NCI-H524 (cell line): ENCODE measurements around the gene BEND7.

ENCODE experiments used
- DNase-seq, 2 experiments: peaks; one replicate each; lab custom pipeline; 2025; lab: John Stamatoyannopoulos, UW

The BEND7 gene

GRCh38 chr10:13520194-13520593 is 8.6 kb downstream of the BEND7 start:
- no peak for DNase-seq

- DNase-seq = peak in 1 of 2 experiments; percentile 12
Measured at GRCh38 chr10:13518076-13518692, 10.6 kb downstream of the BEND7 start.

- no peak for DNase-seq
Measured at GRCh38 chr10:13517675-13518074, 11.1 kb downstream of the BEND7 start.

DNA sequence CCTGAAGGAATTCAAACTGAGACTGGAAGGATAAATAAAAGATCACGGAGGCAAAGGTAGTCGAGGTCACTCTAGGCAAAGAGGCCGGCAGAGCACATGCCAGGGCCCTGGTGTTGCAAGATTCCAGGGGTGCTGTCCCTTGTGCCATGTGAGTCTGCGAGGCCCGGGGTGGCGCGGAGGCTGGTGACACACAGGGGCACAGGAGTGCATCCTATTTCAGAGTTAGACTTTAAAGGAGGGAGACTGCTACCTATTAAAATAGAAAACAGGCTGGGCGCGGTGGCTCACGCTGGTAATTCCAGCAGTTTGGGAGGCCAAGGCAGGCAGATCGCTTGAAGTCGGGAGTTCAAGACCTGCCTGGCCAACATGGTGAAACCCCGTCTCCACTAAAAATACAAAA is 12.6 kb downstream of the BEND7 start:
- no peak for DNase-seq

- DNase-seq = no peak
Measured at GRCh38 chr10:13515467-13515866, 13.3 kb downstream of the BEND7 start.

DNA sequence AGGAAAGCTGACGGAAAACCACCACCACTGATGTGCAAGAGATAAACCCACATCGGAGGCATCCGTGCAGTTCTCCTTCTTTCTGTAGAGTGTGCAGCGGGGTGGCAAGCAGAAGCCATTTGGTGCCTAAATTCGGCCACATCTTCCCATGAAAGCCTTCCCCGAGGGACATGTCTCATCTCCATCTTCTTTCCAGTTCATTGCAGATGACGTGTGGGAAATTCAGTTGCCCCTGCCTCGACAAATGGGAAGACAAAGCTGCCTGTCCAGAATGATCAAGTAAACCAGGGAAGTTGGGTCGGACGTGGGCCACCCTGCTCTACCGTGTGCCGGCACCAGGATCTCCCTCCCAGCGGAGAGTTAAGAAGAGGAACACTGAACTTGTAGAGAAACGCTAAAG is 14.5 kb downstream of the BEND7 start:
- DNase-seq = no peak

DNA sequence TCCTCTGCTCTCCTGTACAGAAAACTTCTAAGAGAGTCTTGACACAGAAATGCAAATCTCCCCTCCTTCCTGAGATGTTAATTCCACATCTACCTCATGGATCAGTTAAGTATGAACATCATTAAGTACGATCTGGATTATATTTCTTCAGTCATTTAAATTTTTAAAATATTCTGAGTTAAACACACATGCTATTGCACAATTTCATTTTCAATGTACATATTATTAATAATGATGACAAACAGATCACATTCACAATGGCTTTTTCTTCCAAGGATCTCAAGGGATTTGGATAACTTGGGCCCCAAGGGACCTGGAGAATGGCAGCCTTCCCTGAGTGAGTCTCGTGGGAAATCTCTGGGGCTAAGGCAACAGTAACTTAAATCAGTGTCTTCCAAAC is 16.2 kb downstream of the BEND7 start:
- no peak for DNase-seq

DNA sequence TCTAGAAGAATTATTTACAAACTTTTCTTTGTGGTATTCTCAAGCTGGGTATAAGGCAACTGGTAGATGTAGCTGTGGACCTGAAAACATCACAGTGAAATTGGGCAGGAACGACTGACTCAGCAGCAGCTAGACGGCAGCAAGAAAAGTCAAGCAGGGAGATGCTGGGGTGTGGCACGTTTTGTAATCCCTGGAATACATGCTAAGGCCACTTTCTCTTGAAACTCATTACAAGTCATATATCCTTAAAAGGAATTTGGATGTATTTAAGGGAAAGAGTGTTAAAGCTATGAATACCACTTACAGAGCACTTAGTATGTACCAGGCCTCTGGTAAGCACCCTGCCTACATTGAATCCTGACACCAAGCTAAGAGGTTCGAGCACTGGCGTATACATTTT is 17.4 kb downstream of the BEND7 start:
- DNase-seq = no peak

DNA sequence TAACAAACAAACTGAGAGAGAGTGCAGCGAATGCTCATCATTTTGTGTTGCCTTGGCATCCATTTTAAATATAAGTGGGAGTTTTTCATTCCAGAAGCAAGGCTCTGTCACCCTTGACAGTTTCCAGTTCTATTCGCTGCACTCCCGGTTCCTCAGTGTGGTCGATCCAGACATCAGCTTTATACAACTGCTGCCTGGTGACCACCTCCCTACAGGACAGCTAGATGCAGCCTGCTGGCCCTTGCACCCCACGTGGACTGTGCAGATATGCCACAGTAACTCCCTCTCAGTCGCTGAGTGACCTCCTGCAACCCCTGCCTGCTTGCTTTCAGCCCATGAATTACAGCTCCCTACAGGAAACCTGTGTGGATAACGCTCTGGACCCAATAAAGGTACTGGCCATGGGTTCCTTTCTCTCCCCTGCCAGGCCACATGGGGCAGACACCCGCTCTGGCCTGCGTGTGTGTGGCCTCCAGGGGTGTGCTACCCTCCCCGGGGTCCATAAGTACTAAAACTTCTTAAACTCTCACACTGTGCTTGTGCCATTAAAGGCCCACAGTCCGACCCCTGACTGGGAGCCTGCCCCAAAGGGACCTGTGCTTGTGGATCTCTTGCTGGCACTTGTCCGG is 23.6 kb downstream of the BEND7 start:
- no peak for DNase-seq

DNA sequence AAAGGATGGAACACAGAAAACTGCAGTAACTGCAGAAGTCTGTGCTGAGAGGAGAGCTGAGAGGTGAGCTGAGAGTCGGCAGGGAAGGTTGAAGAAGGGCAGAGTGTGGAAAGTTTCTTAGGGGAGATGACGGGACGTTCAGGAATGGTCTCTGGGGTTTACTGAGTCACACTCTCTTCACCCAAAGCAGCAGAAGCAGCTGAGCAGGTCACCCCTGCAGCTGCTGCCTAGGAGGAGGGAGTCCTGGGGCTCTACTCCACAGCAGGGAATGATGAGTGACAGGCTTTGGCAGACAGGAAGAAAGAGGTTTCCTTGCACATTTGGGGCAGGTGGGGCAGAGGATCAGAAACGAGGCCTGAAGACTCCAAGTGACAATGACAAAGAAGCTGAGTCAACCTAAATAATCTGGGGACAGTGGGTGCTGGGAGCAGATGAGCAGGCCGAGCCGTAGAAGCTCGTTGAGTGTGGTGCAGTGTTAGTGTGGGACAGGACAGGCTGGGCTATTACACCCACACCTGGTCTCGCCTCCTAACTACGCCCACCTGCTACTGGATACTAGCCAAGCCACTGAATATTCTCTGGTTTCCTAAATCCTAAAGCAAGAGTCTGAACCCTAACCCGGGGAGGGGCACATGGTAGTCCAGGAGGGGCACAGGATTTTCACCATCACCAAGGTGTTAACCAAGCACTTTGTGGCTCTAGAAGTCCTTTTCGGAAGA is 24.9 kb downstream of the BEND7 start:
- DNase-seq = peak in 1 of 2 experiments; percentile 23

- DNase-seq = no peak
Measured at GRCh38 chr10:13502380-13502779, 26.4 kb downstream of the BEND7 start.

DNA sequence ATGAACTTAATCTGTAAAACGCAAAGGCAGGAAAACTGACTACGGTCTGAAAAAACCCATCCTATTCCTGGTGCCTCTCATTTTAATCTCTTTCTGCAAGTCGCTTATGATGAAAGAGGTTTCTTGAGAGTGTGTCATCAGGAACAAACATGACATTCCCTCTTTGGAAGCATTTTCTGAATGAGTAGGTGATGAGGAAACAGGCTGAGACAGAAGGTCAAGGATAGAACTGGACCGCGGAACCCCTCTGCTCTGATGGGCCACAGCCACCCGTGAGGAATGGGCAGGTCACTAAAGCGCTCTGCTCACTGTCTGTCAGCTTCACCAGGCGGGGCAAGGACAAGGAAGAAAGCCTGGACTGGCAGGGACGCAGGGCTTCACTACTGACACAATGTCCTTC is 28.6 kb downstream of the BEND7 start:
- DNase-seq = no peak

- DNase-seq = no peak
Measured at GRCh38 chr10:13499150-13499549, 29.7 kb downstream of the BEND7 start.

GRCh38 chr10:13496931-13497330 is 31.9 kb downstream of the BEND7 start:
- DNase-seq = no peak

GRCh38 chr10:13496164-13496563 is 32.6 kb downstream of the BEND7 start:
- DNase-seq = no peak

DNA sequence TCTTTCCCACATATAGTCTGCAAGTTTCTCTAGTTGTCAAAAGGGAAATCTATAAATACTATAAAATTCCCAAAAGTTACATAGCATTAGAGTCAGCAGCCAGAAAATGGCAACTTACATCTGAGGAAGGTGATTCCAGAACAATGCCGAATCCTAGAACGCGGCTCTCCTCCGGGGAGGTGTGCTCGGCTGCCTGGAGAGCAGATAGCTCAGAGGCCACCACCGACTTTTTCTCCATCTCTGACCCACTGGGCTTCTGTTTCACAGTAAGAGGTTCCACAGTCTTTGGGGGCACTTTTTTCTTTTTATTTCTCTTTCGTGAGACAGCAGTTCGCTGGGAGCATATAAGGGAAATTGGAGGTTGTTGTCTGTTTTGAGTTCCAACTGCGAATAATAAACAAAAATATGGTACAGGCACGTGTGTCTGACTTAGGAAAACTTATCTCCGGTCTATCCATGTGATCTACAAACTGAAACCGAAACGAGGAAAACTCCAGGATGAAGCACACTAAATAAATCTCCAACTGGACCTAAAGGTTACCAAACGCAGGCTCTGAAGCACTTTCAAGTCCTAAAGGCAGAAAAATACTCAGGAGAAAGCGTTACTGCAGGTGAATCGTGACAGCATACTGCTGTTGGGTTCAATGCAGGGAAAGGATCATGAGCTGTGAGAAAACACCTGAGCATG is 36.2 kb downstream of the BEND7 start:
- no peak for DNase-seq

DNA sequence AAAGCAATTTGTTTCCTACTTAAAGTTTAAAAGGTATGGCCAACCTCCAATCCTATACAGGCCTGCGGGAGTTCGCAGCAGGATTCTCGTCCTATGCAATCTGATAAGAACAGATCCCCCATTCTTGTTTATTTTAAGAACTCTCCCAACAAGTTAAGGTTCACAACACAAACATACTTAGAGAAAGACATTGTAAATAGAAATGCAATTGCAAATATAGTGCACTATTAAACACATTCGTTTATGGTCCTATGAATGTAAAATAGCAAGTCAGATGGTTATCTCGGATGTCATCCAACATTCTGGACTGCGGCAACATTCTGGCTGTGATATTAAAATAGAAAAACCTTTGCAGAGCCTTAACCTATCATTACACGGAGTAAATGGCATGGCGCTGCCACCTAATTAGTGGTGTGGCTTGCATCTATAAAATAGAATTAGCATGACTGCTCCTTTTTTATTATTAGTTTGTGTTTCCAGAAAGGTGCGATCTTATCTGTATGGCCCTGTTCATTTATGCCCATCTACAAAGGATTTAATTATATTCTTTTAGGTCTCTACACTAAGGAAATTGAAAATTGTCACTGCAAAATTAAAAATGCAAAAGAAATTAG is 37.0 kb downstream of the BEND7 start:
- no peak for DNase-seq

- no peak for DNase-seq
Measured at GRCh38 chr10:13490503-13490902, 38.3 kb downstream of the BEND7 start.

- no peak for DNase-seq
Measured at GRCh38 chr10:13489035-13489599, 39.7 kb downstream of the BEND7 start.

DNA sequence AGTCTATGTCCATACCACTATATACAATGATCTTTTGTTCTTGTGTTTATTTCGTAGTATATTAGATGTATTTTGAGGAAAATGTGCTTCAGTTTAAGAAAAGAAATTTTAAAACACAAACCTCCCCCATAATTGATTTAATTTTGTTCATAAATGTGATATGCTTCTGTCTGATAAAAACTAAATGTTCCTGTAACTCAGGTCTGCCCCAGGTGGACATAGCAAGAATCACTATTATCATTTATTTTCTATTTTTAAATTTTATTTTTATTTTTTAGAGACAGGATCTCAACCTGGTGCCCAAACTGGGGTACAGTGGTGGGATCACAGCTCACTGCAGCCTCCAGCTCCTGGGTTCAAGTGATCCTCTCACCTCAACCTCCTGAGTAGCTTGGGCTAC is 43.2 kb downstream of the BEND7 start:
- no peak for DNase-seq

- DNase-seq = no peak
Measured at GRCh38 chr10:13483951-13484350, 44.9 kb downstream of the BEND7 start.

GRCh38 chr10:13483073-13483472 is 45.7 kb downstream of the BEND7 start:
- DNase-seq = no peak
